ENCODE measurements around the gene KLRC4. TPM values are rescaled to one million over a fixed set of nuclear protein-coding genes. Genes with fewer than 3 reads are reported as not detected.

The KLRC4 gene
- total RNA-seq, 3 donors from 2014 or later (not counting 1 experiment from before 2014, with no cell fraction given) = 15.9 to 54.7 (median 51.4) TPM

DNA sequence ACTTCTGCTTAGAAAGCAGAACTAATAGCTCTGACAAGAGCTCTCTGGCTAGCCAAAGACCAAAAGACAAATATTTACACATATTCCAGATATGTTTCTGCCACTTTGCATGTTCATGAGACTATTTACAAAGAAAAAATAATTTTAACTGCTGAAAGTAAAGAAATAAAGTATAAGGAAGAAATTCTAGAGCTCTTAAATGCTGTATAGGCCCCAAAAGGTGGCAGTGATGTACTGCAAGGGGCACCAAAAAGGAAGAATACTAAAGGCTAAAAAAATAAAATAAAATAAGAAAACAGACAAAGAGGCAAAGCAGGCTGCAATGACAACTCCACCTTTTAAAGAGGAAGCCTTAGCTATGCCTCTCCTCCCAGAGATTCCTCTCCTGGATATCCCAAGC, 42.7 kb downstream of the KLRC4 start:
- Mint-ChIP-seq H3K9me3 (peaks cover 0 to 2% of the 10 kb centered on the region in 2 donors), H3K36me3 (peaks cover 39% of the 10 kb centered on the region), H3K27me3 (ENCODE audit: low read depth in 2 of 2) (no peaks in the 10 kb centered on the region), H3K4me1 (peaks cover 24 to 41% of the 10 kb centered on the region in 2 donors), H3K4me3 (peak overlapping the region; percentile 57), H3K27ac (no peak overlapping the region)
- H3K27me3 ChIP-seq (ENCODE audit: control insufficient read depth, insufficient read depth, low read length) = no peaks in the 10 kb centered on the region
- no peak overlapping the region for H3K4me3 ChIP-seq (ENCODE audit: low read length)
- TF ChIP-seq, protein P1, sequence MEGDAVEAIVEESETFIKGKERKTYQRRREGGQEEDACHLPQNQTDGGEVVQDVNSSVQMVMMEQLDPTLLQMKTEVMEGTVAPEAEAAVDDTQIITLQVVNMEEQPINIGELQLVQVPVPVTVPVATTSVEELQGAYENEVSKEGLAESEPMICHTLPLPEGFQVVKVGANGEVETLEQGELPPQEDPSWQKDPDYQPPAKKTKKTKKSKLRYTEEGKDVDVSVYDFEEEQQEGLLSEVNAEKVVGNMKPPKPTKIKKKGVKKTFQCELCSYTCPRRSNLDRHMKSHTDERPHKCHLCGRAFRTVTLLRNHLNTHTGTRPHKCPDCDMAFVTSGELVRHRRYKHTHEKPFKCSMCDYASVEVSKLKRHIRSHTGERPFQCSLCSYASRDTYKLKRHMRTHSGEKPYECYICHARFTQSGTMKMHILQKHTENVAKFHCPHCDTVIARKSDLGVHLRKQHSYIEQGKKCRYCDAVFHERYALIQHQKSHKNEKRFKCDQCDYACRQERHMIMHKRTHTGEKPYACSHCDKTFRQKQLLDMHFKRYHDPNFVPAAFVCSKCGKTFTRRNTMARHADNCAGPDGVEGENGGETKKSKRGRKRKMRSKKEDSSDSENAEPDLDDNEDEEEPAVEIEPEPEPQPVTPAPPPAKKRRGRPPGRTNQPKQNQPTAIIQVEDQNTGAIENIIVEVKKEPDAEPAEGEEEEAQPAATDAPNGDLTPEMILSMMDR (IDR thresholded peaks at IDR 0.05) = peak; percentile 28
- H3K27ac ChIP-seq (ENCODE audit: low read length) = peak overlapping the region; percentile 83
- no peaks in the 10 kb centered on the region for H3K9me3 ChIP-seq (ENCODE audit: control insufficient read depth, insufficient read depth, low read length)
- peaks cover 69% of the 10 kb centered on the region for H3K4me1 ChIP-seq (ENCODE audit: control insufficient read depth, insufficient read depth, low read length)
- intact Hi-C loops (cut with micrococcal nuclease) = loop anchor here (2.0 to 5.0 kb wide), 4 partner anchors 16 to 385 kb away; partner anchors contain the start of gene KLRD1
- peaks cover 37% of the 10 kb centered on the region for H3K36me3 ChIP-seq (ENCODE audit: control insufficient read depth, insufficient read depth, low read length)
- peak in 2 of 3 donors; percentile 16 to 20 for ATAC-seq
- DNase-seq = peak in 1 of 2 donors; percentile 62

DNA sequence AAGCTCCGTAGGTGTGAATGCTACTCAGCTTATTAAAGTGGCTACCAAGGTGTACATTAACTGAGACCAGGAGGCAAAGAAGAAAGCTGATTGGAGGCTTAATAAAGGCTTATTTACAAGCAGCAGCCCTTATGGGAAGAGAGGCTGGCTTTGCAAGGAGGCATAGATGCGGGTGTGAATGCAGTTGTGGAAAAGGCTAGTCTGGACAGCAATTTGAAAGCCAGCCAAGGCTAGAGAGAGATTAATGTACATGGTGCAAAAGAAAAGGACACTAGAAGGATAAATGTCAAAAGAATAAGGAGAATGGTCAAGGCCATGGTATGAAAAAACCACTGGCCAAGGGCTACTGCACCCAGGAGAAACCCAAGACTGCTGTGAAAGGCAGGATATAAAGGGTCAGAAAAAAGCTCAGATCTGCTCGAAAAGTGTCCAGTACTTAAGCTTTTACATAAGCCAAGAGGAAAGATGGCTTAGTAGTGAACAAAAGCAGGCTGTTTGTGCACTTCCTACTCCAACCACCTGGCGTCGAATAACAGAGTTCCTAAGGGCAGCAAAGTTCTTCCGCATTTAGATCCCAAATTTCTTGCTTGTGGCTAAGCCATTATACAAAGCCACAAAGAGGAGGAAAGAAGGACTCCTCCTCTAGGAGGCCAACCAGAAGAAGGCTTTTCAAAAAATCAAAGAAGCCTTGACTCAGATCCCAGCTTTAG, 43.7 kb downstream of the KLRC4 start:
- no peak for ATAC-seq
- Histone ChIP-seq H3K9me3 (ENCODE audit: control insufficient read depth, insufficient read depth, low read length) (no peaks in the 10 kb centered on the region), H3K36me3 (ENCODE audit: control insufficient read depth, insufficient read depth, low read length) (peaks cover 30% of the 10 kb centered on the region), H3K27me3 (ENCODE audit: control insufficient read depth, insufficient read depth, low read length) (no peaks in the 10 kb centered on the region), H3K4me1 (ENCODE audit: control insufficient read depth, insufficient read depth, low read length) (peaks cover 68% of the 10 kb centered on the region), H3K27ac (ENCODE audit: low read length) (peak overlapping the region; percentile 83), H3K4me3 (ENCODE audit: low read length) (peak overlapping the region; percentile 70)
- Mint-ChIP-seq H3K9me3 (peaks cover 0 to 2% of the 10 kb centered on the region in 2 donors), H3K36me3 (peaks cover 29% of the 10 kb centered on the region), H3K27me3 (ENCODE audit: low read depth in 2 of 2) (no peaks in the 10 kb centered on the region), H3K27ac (no peak overlapping the region), H3K4me1 (peaks cover 23 to 40% of the 10 kb centered on the region in 2 donors), H3K4me3 (no peak overlapping the region)
- WGBS (ENCODE audit: insufficient coverage) = 41% methylated on average over 6 of the region's 6 CpGs
- TF ChIP-seq, protein P1 (IDR thresholded peaks at IDR 0.05) = no peak
- DNase-seq = peak in 1 of 2 donors; percentile 35
- intact Hi-C loops (cut with micrococcal nuclease) = loop anchor here (2.0 to 5.0 kb wide), 5 partner anchors 17 to 386 kb away; partner anchors contain the start of gene KLRD1

DNA sequence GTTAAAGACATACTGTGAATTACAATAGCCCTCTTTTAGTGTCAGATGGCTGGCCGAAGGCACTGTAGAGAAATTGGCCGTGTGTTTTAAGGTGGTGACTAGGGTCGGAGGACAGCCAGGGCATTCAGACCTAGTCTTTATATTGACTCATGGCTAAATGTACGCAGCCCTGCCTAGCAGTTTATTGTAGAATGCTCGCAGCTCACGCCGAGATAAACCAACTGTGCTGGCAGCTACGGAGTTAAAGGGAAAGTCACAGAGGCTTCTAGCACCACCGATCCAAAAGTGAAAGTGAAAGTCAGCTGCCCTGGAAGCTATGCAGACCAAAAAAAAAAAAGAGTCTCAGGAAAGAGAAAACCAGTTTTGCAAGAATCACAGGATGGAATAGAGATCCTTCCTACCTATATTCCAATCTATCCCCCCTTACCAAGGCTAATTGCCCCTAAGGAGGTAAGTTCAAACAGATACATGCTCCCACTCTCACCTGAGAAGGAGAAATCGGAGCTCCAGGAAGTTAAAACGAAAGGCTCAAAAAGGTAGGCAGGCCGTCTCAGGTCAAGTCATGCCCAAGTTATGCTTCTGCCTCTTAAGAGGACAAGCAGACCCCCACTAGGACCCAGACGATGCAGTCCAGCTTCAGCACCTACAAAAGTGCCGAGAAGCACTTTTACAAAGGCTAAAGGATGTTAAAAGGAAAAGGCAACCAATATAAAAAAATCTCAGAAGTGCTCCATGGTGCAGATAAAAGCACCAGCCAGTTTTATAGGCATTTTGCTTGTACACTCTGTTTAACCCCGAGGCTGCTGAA, 44.5 kb downstream of the KLRC4 start:
- Mint-ChIP-seq H3K36me3 (peaks cover 22% of the 10 kb centered on the region), H3K27ac (no peak overlapping the region), H3K4me1 (peaks cover 23 to 40% of the 10 kb centered on the region in 2 donors), H3K9me3 (peaks cover 0 to 2% of the 10 kb centered on the region in 2 donors), H3K4me3 (no peak overlapping the region), H3K27me3 (ENCODE audit: low read depth in 2 of 2) (no peaks in the 10 kb centered on the region)
- Histone ChIP-seq H3K27ac (ENCODE audit: low read length) (peak overlapping the region; percentile 83), H3K4me3 (ENCODE audit: low read length) (peak overlapping the region; percentile 70), H3K36me3 (ENCODE audit: control insufficient read depth, insufficient read depth, low read length) (peaks cover 21% of the 10 kb centered on the region), H3K4me1 (ENCODE audit: control insufficient read depth, insufficient read depth, low read length) (peaks cover 63% of the 10 kb centered on the region), H3K27me3 (ENCODE audit: control insufficient read depth, insufficient read depth, low read length) (no peaks in the 10 kb centered on the region), H3K9me3 (ENCODE audit: control insufficient read depth, insufficient read depth, low read length) (no peaks in the 10 kb centered on the region)
- TF ChIP-seq, protein P1 (IDR thresholded peaks at IDR 0.05) = no peak
- WGBS (ENCODE audit: insufficient coverage) = under 1% methylated on average over 15 of the region's 15 CpGs
- ATAC-seq (peak; percentile 74 to 83 (median 80)), DNase-seq (peak; percentile 51 to 90)
- intact Hi-C loops (cut with micrococcal nuclease) = loop anchor here (2.0 to 5.0 kb wide), 4 partner anchors 30 to 387 kb away; partner anchors contain the start of gene KLRD1

All from natural killer cell (primary cell).